GM21423 (cell line): ENCODE data around the gene TEKT1.
"Not testable (repeated sequence)": the region's sequence is repeated elsewhere in the genome, so short reads cannot be mapped to it uniquely, and the experiment has no call there.

Experiments
- ATAC-seq: cut with Tn5 transposase; IDR thresholded peaks from one replicate; pipeline ENCODE4 v1.9.1; 2021; ENCODE audit warnings: mild to moderate bottlenecking, moderate library complexity; ENCODE audit not compliant: unreplicated experiment

TEKT1 gene

GRCh38 chr17:6818938-6819337, 12.6 kb downstream of the TEKT1 start:
- ATAC-seq, result no peak

GRCh38 chr17:6816368-6816767, 15.2 kb downstream of the TEKT1 start:
- ATAC-seq, result not testable (repeated sequence)

GRCh38 chr17:6815775-6816174, 15.8 kb downstream of the TEKT1 start:
- ATAC-seq, result no peak

- ATAC-seq, result no peak
Observed at GRCh38 chr17:6812295-6812694, 19.2 kb downstream of the TEKT1 start.

GRCh38 chr17:6811510-6811909, 20.0 kb downstream of the TEKT1 start:
- ATAC-seq, result no peak

GRCh38 chr17:6800422-6801027, 31.0 kb downstream of the TEKT1 start:
- no peak for ATAC-seq

GRCh38 chr17:6799738-6800137, 31.8 kb downstream of the TEKT1 start:
- no peak for ATAC-seq

GRCh38 chr17:6797718-6798351, 33.7 kb downstream of the TEKT1 start:
- ATAC-seq, result no peak

- ATAC-seq, result no peak
Observed at GRCh38 chr17:6796887-6797490, 34.5 kb downstream of the TEKT1 start.

- no peak for ATAC-seq
Observed at GRCh38 chr17:6796017-6796886, 35.3 kb downstream of the TEKT1 start.

- ATAC-seq, result no peak
Observed at GRCh38 chr17:6793748-6794493, 37.6 kb downstream of the TEKT1 start.

GRCh38 chr17:6789146-6789545, 42.4 kb downstream of the TEKT1 start:
- ATAC-seq, result no peak

- no peak for ATAC-seq
Observed at GRCh38 chr17:6787081-6787693, 44.3 kb downstream of the TEKT1 start.

GRCh38 chr17:6786618-6787017, 44.9 kb downstream of the TEKT1 start:
- no peak for ATAC-seq

- no peak for ATAC-seq
Observed at GRCh38 chr17:6782244-6782643, 49.3 kb downstream of the TEKT1 start.

- ATAC-seq, result no peak
Observed at GRCh38 chr17:6780886-6781285, 50.6 kb downstream of the TEKT1 start.

GRCh38 chr17:6780001-6780400, 51.5 kb downstream of the TEKT1 start:
- no peak for ATAC-seq

GRCh38 chr17:6779411-6779810, 52.1 kb downstream of the TEKT1 start:
- no peak for ATAC-seq

GRCh38 chr17:6775871-6776405, 55.6 kb downstream of the TEKT1 start, which contains the start of gene FBXO39:
Gene FBXO39, plus strand, starts transcription at chr17:6776215. Its CDS starts 3,654 bp downstream, at chr17:6779869.
- ATAC-seq, result no peak

GRCh38 chr17:6774906-6775305, 56.6 kb downstream of the TEKT1 start:
- not testable (repeated sequence) for ATAC-seq
